ENCODE data around the gene SLC20A1.

DNA sequence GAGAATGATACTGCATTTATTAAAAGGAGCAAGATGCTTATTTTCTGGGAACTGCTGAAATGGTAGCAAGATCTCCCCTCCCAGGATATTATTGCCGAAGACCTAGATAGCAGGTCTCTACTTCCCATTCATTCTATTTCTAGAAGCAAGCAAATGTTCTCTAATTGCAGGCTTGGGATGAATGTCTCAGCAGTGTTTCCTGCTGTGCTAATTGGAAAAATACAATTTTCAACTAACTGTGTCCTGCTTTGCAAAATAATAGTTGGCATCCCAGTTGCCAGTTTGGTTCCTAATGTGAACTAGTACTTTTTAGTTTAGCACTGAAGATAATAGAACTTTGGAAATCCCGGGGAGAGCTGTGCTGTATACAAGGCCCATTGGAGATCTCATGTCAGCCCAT lies 26.1 kb downstream of the SLC20A1 start:
- TF ChIP-seq POLR2A (IDR thresholded peaks at IDR 0.05) (no peak), POLR2AphosphoS5 (IDR thresholded peaks at IDR 0.05) (no peak), EP300 (IDR thresholded peaks at IDR 0.05; ENCODE audit: low read depth) (no peak)
- TF ChIP-seq, protein P1, sequence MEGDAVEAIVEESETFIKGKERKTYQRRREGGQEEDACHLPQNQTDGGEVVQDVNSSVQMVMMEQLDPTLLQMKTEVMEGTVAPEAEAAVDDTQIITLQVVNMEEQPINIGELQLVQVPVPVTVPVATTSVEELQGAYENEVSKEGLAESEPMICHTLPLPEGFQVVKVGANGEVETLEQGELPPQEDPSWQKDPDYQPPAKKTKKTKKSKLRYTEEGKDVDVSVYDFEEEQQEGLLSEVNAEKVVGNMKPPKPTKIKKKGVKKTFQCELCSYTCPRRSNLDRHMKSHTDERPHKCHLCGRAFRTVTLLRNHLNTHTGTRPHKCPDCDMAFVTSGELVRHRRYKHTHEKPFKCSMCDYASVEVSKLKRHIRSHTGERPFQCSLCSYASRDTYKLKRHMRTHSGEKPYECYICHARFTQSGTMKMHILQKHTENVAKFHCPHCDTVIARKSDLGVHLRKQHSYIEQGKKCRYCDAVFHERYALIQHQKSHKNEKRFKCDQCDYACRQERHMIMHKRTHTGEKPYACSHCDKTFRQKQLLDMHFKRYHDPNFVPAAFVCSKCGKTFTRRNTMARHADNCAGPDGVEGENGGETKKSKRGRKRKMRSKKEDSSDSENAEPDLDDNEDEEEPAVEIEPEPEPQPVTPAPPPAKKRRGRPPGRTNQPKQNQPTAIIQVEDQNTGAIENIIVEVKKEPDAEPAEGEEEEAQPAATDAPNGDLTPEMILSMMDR (IDR thresholded peaks at IDR 0.05): no peak
